ENCODE measurements around the gene CCDC78. TPM values are rescaled to one million over a fixed set of nuclear protein-coding genes. Genes with fewer than 3 reads are reported as not detected.

The CCDC78 gene
- total RNA-seq, 1 donor from 2014 or later: 7.6 TPM

DNA sequence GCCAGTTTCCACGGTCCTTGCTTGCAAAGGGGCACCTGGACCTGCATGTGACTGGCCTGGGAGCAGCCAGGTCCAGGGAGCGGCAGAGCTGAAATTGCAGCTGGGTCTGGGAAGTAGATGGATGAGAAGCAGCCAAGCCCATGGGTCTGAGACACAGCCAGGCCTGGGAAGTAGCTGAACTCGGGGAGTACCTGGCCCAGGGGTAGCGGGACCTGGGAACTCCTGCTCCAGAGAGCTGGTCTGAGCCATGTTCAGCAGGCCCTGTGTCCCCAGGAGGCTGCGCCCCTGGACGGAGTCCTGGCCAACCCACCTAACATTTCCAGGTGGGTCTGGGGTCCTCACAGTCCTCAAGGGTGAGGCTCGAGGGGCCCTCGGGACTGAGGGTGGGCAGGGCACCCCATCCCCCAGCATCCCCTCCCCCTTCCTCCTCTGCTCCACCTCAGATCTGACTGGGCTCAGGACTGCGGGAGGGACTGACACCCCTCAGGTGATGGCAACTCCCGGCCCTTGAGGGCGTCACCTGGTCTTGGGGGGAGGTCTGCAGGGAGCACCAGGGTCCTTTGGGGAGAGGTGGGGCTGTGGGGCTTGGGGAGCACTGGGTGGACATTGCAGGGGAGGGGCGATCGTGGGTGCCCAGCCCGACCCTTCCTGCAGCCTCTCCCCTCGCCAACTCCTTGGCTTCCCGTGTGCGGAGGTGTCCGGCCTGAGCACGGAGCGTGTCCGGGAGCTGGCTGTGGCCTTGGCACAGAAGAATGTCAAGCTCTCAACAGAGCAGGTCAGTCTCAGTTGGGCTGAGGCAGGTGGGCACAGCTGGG, 37.3 kb upstream of the CCDC78 start:
- intact Hi-C loops (cut with DNase I): no loop called here
- Histone ChIP-seq H3K4me1 (peaks cover 8% of the 10 kb centered on the region), H3K36me3 (no peaks in the 10 kb centered on the region), H3K27me3 (no peaks in the 10 kb centered on the region), H3K4me3 (no peak overlapping the region), H3K27ac (no peak overlapping the region), H3K9me3 (no peaks in the 10 kb centered on the region)
- no peak for DNase-seq (ENCODE audit: extremely low spot score in 2 of 2)
- TF ChIP-seq POLR2AphosphoS5 (IDR thresholded peaks at IDR 0.05; ENCODE audit: insufficient read depth in 1 of 2, low read depth in 1 of 2): no peak
- TF ChIP-seq POLR2A (IDR thresholded peaks at IDR 0.05): no peak
- TF ChIP-seq, protein P1, sequence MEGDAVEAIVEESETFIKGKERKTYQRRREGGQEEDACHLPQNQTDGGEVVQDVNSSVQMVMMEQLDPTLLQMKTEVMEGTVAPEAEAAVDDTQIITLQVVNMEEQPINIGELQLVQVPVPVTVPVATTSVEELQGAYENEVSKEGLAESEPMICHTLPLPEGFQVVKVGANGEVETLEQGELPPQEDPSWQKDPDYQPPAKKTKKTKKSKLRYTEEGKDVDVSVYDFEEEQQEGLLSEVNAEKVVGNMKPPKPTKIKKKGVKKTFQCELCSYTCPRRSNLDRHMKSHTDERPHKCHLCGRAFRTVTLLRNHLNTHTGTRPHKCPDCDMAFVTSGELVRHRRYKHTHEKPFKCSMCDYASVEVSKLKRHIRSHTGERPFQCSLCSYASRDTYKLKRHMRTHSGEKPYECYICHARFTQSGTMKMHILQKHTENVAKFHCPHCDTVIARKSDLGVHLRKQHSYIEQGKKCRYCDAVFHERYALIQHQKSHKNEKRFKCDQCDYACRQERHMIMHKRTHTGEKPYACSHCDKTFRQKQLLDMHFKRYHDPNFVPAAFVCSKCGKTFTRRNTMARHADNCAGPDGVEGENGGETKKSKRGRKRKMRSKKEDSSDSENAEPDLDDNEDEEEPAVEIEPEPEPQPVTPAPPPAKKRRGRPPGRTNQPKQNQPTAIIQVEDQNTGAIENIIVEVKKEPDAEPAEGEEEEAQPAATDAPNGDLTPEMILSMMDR (IDR thresholded peaks at IDR 0.05): no peak

DNA sequence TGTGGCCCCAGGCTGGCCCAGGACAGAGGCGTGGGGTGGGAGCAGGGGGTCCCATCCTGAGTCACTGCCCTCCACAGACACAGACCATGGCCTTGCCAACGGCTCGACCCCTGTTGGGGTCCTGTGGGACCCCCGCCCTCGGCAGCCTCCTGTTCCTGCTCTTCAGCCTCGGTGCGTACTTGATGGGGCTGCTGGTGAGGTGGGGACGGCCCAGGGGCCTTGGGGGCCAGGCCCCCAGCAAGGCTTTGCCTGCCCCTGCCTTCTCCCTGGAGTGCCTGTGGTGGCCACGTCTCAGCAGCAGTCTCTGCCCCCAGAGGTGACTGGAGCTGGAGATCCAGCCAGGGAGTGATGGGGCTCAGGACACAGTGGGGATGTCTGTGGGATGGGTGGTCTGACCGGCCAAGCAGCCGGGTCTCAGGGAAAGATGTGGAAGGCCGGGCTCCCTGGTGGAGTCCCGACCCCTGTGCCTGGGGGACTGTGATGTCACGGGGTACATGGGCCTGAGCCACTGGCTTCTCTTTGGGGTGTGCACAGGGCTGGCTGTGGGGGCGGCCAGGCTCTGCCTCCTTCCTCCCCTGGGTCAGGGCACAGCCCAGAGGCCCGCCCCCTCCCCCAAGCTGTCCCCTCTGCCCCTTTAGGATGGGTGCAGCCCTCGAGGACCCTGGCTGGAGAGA, 36.5 kb upstream of the CCDC78 start:
- no peak overlapping the region for H3K4me3 ChIP-seq
- no peak overlapping the region for H3K27ac ChIP-seq
- TF ChIP-seq POLR2A (IDR thresholded peaks at IDR 0.05) (no peak), POLR2AphosphoS5 (IDR thresholded peaks at IDR 0.05; ENCODE audit: insufficient read depth in 1 of 2, low read depth in 1 of 2) (no peak)
- TF ChIP-seq, protein P1 (IDR thresholded peaks at IDR 0.05): no peak
- H3K4me1 ChIP-seq: peaks cover 8% of the 10 kb centered on the region
- H3K9me3 ChIP-seq: no peaks in the 10 kb centered on the region
- no peaks in the 10 kb centered on the region for H3K27me3 ChIP-seq
- H3K36me3 ChIP-seq: no peaks in the 10 kb centered on the region
- DNase-seq (ENCODE audit: extremely low spot score in 2 of 2): no peak
- intact Hi-C loops (cut with DNase I): no loop called here

DNA sequence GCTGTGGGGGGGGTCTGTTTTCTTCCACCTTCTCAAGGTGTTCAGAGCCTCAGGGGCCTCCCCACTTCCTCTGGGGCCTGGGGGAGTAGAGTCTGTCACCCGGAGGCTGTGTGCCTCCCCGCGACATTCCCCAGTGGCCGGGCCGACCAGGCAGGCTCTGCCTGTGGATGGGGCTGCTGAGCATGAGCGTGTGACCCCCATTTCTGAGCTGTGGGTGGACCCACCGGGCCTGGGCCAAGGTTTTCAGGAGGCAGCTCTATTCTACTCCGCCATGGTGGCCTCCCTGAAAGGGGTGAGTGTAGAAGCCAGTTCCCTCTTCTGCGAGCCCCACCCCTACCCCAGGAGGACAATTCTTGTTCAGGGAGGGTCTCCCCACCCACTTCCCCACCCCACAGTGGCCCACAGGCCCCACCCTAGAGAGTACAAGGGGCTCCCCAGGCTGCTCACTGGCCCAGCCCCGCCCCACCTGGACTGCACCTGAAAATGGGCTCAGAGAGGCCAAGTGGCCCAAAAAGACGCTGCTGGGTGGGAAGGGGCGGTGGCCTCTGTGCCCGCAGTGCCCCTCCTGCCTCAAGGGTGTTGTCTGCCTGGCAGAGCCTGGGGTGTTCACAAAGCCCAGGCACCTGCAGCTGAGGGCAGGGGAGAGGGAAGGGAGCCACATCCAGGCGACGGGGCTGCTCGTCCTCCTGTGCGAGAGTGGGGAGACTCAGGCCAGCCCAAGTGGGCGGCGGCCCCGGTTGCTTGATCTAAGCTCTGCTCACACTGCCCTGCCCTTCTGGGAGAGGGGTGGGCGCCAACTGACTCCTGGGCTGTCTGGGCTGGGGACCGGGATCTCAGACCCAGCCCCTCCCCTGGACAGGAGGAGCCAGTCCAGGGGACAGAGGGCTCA, 35.6 kb upstream of the CCDC78 start:
- Histone ChIP-seq H3K4me1 (peaks cover 8% of the 10 kb centered on the region), H3K36me3 (no peaks in the 10 kb centered on the region), H3K27me3 (no peaks in the 10 kb centered on the region), H3K4me3 (no peak overlapping the region), H3K9me3 (no peaks in the 10 kb centered on the region), H3K27ac (no peak overlapping the region)
- DNase-seq (ENCODE audit: extremely low spot score in 2 of 2): no peak
- TF ChIP-seq POLR2AphosphoS5 (IDR thresholded peaks at IDR 0.05; ENCODE audit: insufficient read depth in 1 of 2, low read depth in 1 of 2) (no peak), POLR2A (IDR thresholded peaks at IDR 0.05) (no peak)
- TF ChIP-seq, protein P1 (IDR thresholded peaks at IDR 0.05): no peak
- intact Hi-C loops (cut with DNase I): no loop called here

DNA sequence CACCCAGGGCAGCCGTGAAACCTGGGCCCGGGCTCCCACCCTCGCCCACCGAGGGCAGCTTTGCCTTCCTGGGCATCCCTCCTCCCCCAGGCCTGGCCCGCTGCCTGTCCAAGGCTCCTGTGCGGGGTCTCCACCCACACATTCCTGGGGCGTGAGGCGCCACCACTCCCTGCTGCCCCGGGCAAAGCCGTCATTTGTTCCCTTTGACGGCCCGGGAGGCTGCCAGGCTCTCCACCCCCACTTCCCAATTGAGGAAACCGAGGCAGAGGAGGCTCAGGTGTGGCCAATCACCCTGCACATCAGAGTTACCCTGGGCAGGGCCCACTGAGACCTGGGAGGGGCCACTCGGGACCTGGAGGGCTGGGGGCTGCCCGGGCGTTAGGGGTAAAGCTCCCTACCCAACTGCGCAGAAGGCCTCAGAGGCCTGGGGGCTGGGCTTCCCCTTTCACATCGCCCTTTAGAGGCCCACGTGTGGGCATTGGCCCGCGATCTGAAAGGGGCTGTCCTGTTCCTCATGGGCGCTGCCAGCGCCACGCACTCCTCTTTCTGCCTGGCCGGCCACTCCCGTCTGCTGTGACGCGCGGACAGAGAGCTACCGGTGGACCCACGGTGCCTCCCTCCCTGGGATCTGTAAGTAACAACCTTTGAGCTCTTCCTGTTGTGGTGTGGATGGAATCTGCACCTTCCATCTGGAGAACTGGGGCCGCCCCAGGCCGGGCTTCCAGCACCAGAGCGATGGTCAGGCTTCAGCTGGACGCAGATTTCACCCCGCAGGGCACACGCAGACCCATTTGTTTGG, 34.5 kb upstream of the CCDC78 start, which contains the start of gene MSLN:
MSLN (plus strand) TSS at position 190 of the 799 bp plus-strand sequence. CDS start 1,947 bp downstream, outside the sequence.
- H3K27ac ChIP-seq: no peak within 1 kb of the TSS
- no peak for DNase-seq (ENCODE audit: extremely low spot score in 2 of 2)

More for the DNA sequence above, 34.5 kb upstream of the CCDC78 start, which contains the start of gene MSLN:
- Histone ChIP-seq H3K36me3 (no peaks in the 10 kb centered on the region), H3K27me3 (no peaks in the 10 kb centered on the region), H3K4me1 (peaks cover 8% of the 10 kb centered on the region), H3K4me3 (no peak within 1 kb of the TSS), H3K9me3 (no peaks in the 10 kb centered on the region)
- intact Hi-C loops (cut with DNase I): no loop called here
- TF ChIP-seq POLR2AphosphoS5 (IDR thresholded peaks at IDR 0.05; ENCODE audit: insufficient read depth in 1 of 2, low read depth in 1 of 2) (no peak), POLR2A (IDR thresholded peaks at IDR 0.05) (no peak)
- TF ChIP-seq, protein P1 (IDR thresholded peaks at IDR 0.05): no peak
